H1 (cell line): Measurements from ENCODE around the gene ABCC9. TPM values are rescaled to one million over a fixed set of nuclear protein-coding genes. Genes with fewer than 3 reads are reported as not detected.

Source experiments
- CTCF ChIA-PET: fragments of 300-600 bp; sonication (Branson Sonifier 250); formaldehyde crosslinking; loops from one replicate; lab custom pipeline; 2021; ENCODE audit not compliant: partially characterized antibody; lab: Charles Lee
- POLR2A ChIA-PET: fragments of 300-600 bp; sonication (Branson Sonifier 250); formaldehyde crosslinking; loops from one replicate; lab custom pipeline; 2021; ENCODE audit warnings: inconsistent platforms; ENCODE audit not compliant: partially characterized antibody; lab: Charles Lee
- DNase-seq, 2 experiments: peaks; one replicate each; pipeline versions ENCODE4 v3.0.0 to v3.0.0-alpha.2; 2010 to 2022; ENCODE audit warnings: low spot score in 2 of 2, low read depth in 1 of 2, mixed read lengths in 1 of 2
- FAIRE-seq: peaks from 2 replicates; lab custom pipeline; 2011; peaks lifted over from hg19 to GRCh38; lab: Jason Lieb, UNC
- H2AFZ ChIP-seq: 2 replicates; pipeline ENCODE4 v1.8.1; 2012; ENCODE audit warnings: low read length, inconsistent platforms
- H2AK5ac ChIP-seq: 2 replicates; pipeline ENCODE4 v1.6.1; 2013; ENCODE audit warnings: low read depth, low read length
- H2BK120ac ChIP-seq: replicated peaks from 2 replicates; pipeline ENCODE3; 2013; ENCODE audit warnings: low read depth, low read length, inconsistent platforms
- H2BK12ac ChIP-seq: 2 replicates; pipeline ENCODE4 v1.6.1; 2013; ENCODE audit warnings: low read depth, low read length
- H2BK15ac ChIP-seq: 2 replicates; pipeline ENCODE4 v1.6.1; 2013; ENCODE audit warnings: low read length
- H2BK20ac ChIP-seq: 2 replicates; pipeline ENCODE4 v1.6.1; 2013; ENCODE audit warnings: low read length
- H2BK5ac ChIP-seq: 2 replicates; pipeline ENCODE4 v1.6.1; 2013; ENCODE audit warnings: low read depth, low read length
- H3K14ac ChIP-seq: 2 replicates; pipeline ENCODE4 v1.6.1; 2013; ENCODE audit warnings: inconsistent platforms; ENCODE audit not compliant: insufficient read length
- H3K18ac ChIP-seq: 2 replicates; pipeline ENCODE4 v1.6.1; 2013; ENCODE audit warnings: low read length; ENCODE audit errors: extremely low read depth
- H3K23ac ChIP-seq: 2 replicates; pipeline ENCODE4 v1.6.1; 2013; ENCODE audit warnings: inconsistent platforms; ENCODE audit not compliant: insufficient read length
- H3K23me2 ChIP-seq: 2 replicates; pipeline ENCODE4 v1.6.1; 2013; ENCODE audit warnings: low read depth, low read length
- H3K27ac ChIP-seq: 2 replicates; pipeline ENCODE4 v1.6.1; 2011; ENCODE audit warnings: low read depth, low read length, inconsistent platforms
- H3K27me3 ChIP-seq, 4 experiments: replicated peaks in 1 of 4; 1 replicate in 1 of 4; 2 replicates in 3 of 4; pipeline versions ENCODE4 v1.6.1 to v1.8.1; 2011 to 2013; ENCODE audit warnings: low read length in 3 of 4, mild to moderate bottlenecking in 3 of 4, inconsistent platforms in 2 of 4, mixed read lengths in 2 of 4, moderate library complexity in 1 of 4; ENCODE audit not compliant: control insufficient read depth in 3 of 4, insufficient read depth in 3 of 4; ENCODE audit errors: extremely low read depth in 1 of 4
- H3K36me3 ChIP-seq, 4 experiments: 2 replicates each; pipeline versions ENCODE4 v1.6.1 to v1.8.1; 2011 to 2013; ENCODE audit warnings: mild to moderate bottlenecking in 4 of 4, low read length in 3 of 4, moderate library complexity in 2 of 4, control low read depth in 1 of 4, inconsistent platforms in 1 of 4; ENCODE audit not compliant: insufficient read depth in 4 of 4, control insufficient read depth in 2 of 4
- H3K4ac ChIP-seq: replicated peaks from 2 replicates; pipeline ENCODE3; 2013; ENCODE audit warnings: low read length, low read depth, mixed read lengths, inconsistent platforms; ENCODE audit not compliant: insufficient read length
- H3K4me1 ChIP-seq, 4 experiments: replicated peaks in 1 of 4; 1 replicate in 1 of 4; 2 replicates in 3 of 4; pipeline versions ENCODE4 v1.6.1 to v1.8.1; 2011 to 2013; ENCODE audit warnings: low read length in 3 of 4, inconsistent platforms in 2 of 4, mixed read lengths in 1 of 4; ENCODE audit not compliant: insufficient read depth in 4 of 4, control insufficient read depth in 3 of 4
- H3K4me2 ChIP-seq, 2 experiments: 2 replicates each; pipeline versions ENCODE4 v1.6.1 to v1.8.1; 2011 to 2013; ENCODE audit warnings: low read depth in 2 of 2, low read length in 2 of 2, control low read depth in 1 of 2, inconsistent platforms in 1 of 2, mild to moderate bottlenecking in 1 of 2; ENCODE audit not compliant: insufficient read depth in 1 of 2
- H3K4me3 ChIP-seq, 4 experiments: fragments of 200-600, 300-600 bp in 1 of 4; sonication (generic), shearing (Covaris generic), sonication (Bioruptor Twin) in 1 of 4; 2 replicates each; pipeline versions ENCODE4 v1.5.1 to v1.8.1; 2011 to 2016; ENCODE audit warnings: low read length in 4 of 4, low read depth in 3 of 4, control low read depth in 2 of 4, inconsistent platforms in 2 of 4, mild to moderate bottlenecking in 2 of 4, mixed read lengths in 1 of 4, moderate library complexity in 1 of 4; ENCODE audit not compliant: insufficient read depth in 2 of 4; ENCODE audit errors: extremely low read depth in 1 of 4
- H3K56ac ChIP-seq: replicated peaks from 2 replicates; pipeline ENCODE3; 2013; ENCODE audit warnings: low read depth, mild to moderate bottlenecking, mixed read lengths, low read length, inconsistent platforms; ENCODE audit not compliant: insufficient read length
- H3K79me1 ChIP-seq: 2 replicates; pipeline ENCODE4 v1.6.1; 2013; ENCODE audit warnings: low read depth, low read length, control low read depth
- H3K79me2 ChIP-seq, 2 experiments: 2 replicates each; pipeline versions ENCODE4 v1.6.1 to v1.8.1; 2012 to 2013; ENCODE audit warnings: low read length in 2 of 2, mild to moderate bottlenecking in 2 of 2, inconsistent platforms in 1 of 2; ENCODE audit not compliant: insufficient read depth in 2 of 2, control insufficient read depth in 1 of 2
- H3K9ac ChIP-seq, 4 experiments: replicated peaks in 1 of 4; 1 replicate in 1 of 4; 2 replicates in 3 of 4; pipeline versions ENCODE4 v1.6.1 to v1.8.1; 2011 to 2013; ENCODE audit warnings: low read depth in 3 of 4, low read length in 3 of 4, control low read depth in 2 of 4, mild to moderate bottlenecking in 2 of 4, moderate library complexity in 2 of 4, inconsistent platforms in 1 of 4; ENCODE audit errors: extremely low read depth in 1 of 4
- H3K9me3 ChIP-seq, 2 experiments: 2 replicates each; pipeline versions ENCODE4 v1.6.1 to v1.8.1; 2012 to 2013; ENCODE audit warnings: mild to moderate bottlenecking in 2 of 2, moderate library complexity in 2 of 2, control low read depth in 1 of 2, inconsistent platforms in 1 of 2, low read depth in 1 of 2, low read length in 1 of 2, mixed read lengths in 1 of 2; ENCODE audit not compliant: insufficient read depth in 2 of 2
- H4K20me1 ChIP-seq, 2 experiments: replicated peaks in 1 of 2; 2 replicates each; pipeline versions ENCODE3 to v1.8.1; 2011 to 2013; ENCODE audit warnings: inconsistent platforms in 2 of 2, low read length in 2 of 2, mild to moderate bottlenecking in 1 of 2; ENCODE audit not compliant: insufficient read depth in 2 of 2, control insufficient read depth in 1 of 2
- H4K5ac ChIP-seq: 2 replicates; pipeline ENCODE4 v1.6.1; 2013; ENCODE audit warnings: low read length, low read depth, mixed read lengths, inconsistent platforms; ENCODE audit not compliant: insufficient read length
- H4K8ac ChIP-seq: 2 replicates; pipeline ENCODE4 v1.8.0; 2013; ENCODE audit warnings: mild to moderate bottlenecking, moderate library complexity, low read length, inconsistent platforms; ENCODE audit not compliant: insufficient read depth; ENCODE audit errors: extremely low read depth
- H4K91ac ChIP-seq: replicated peaks from 2 replicates; pipeline ENCODE3; 2013; ENCODE audit warnings: low read length, mixed read lengths, inconsistent platforms; ENCODE audit not compliant: insufficient read length
- CHD2 ChIP-seq: IDR thresholded peaks from 2 replicates; pipeline ENCODE4 v1.6.1; 2012; ENCODE audit warnings: low read length, improper control_type of control experiment
- MAFK ChIP-seq: IDR thresholded peaks from 2 replicates; pipeline ENCODE4 v1.6.1; 2012; ENCODE audit warnings: low read depth, mild to moderate bottlenecking, improper control_type of control experiment, low read length
- WGBS, 2 experiments: shearing (Covaris generic) in 1 of 2; methylation state at CpG; one replicate each; pipeline versions ENCODE4 v1.1.6 to v1.1.7; 2013 to 2015; ENCODE audit warnings: low lambda C conversion rate in 2 of 2, mixed read lengths in 2 of 2, inconsistent platforms in 1 of 2, low coverage in 1 of 2, missing lambda C conversion rate in 1 of 2; ENCODE audit not compliant: insufficient replicate concordance in 2 of 2, insufficient coverage in 1 of 2, insufficient read length in 1 of 2; ENCODE audit errors: extremely low coverage in 1 of 2, missing lambda C conversion rate in 1 of 2; 5-methylcytosine and 5-hydroxymethylcytosine counted together
- polyA plus RNA-seq, 7 experiments: library from polyadenylated mRNA; depleted of rRNA in 3 of 7; stranded (reverse) in 5 of 7; unstranded in 2 of 7; fragments of >200 nt in 5 of 7; fragments of 200-250 nt in 2 of 7; gene quantifications; 1 replicate in 5 of 7; 2 replicates in 1 of 7; 4 replicates in 1 of 7; pipeline versions ENCODE4 v1.2.1 to v1.2.3, GENCODE V29; 2011 to 2013; ENCODE audit warnings: missing spikeins in 2 of 7, mixed read lengths in 2 of 7
- total RNA-seq: library from RNA; stranded (reverse); fragmentation: NEBNext Ultra II Directional; extraction: Animal tissue kit (Norgen Biotek cat#: 25700); gene quantifications from 2 replicates; pipeline ENCODE4 v1.2.1, GENCODE V29; 2021
- TF ChIP-seq, protein P1 (sequence below): IDR thresholded peaks from 2 replicates; pipeline ENCODE4 v1.6.1; 2012; ENCODE audit warnings: inconsistent platforms

ABCC9 gene
- total and polyA plus RNA-seq, 2 of the 8 experiments (the other 6 are each of a cell fraction or from before 2014, with no cell fraction given), result under 0.01 TPM; not detected in 1

DNA sequence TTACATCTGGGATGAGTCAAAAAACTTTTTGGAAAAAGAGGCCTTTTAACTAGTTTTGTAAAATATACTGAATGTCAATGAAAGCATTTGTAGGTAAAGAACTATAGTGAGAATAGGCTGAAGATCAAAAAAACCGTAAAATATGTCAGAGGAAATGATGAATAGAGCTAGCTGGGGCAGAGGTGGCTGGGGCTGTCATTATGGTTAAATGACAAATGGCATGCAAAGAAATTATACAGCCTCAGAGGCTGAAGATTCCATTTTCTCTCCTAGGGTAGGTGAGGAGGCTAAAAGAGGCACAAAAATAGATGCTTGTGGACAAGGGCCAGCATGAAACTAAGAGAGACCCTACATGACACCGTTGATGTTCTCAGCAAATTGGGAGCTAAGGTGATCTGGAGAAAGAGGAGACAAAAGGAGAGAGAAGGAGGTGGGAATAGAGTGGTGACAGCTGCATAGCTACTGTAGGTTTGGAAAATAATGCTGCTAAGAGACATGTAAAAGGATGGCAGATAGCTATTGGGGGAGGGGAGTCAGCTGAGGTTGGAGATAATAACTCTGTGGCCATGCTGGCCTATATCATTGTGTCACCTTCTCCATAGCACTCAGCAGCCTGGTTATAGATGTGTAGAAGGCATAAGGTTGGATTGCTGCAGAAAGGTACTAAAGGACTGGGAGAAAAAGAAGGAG lies 63.8 kb downstream of the ABCC9 start:
- no peak overlapping the region for H3K56ac ChIP-seq
- no peak for TF ChIP-seq CHD2
- TF ChIP-seq MAFK, result no peak
- TF ChIP-seq, protein P1, sequence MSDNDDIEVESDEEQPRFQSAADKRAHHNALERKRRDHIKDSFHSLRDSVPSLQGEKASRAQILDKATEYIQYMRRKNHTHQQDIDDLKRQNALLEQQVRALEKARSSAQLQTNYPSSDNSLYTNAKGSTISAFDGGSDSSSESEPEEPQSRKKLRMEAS, result no peak
- H2BK12ac ChIP-seq, result no peak overlapping the region
- no peaks in the 10 kb centered on the region for H3K23me2 ChIP-seq
- no peaks in the 10 kb centered on the region for H3K4me1 ChIP-seq
- H3K4ac ChIP-seq, result no peak overlapping the region
- 92% methylated on average over 2 of the region's 2 CpGs; no CpG with 5 or more reads in 1 of the 2 experiments for WGBS, 2 experiments
- no peak overlapping the region for H3K18ac ChIP-seq
- CTCF ChIA-PET, result interaction anchor here (0.5 to 1.8 kb wide), 2 partner anchors 10 to 154 kb away, joined by 3 to 4 read pairs; no protein-coding TSS in a partner anchor
- no peaks in the 10 kb centered on the region for H3K36me3 ChIP-seq
- H3K4me2 ChIP-seq, result no peak overlapping the region
- no peak overlapping the region for H3K27ac ChIP-seq
- H4K91ac ChIP-seq, result no peak overlapping the region
- no peak overlapping the region for H3K23ac ChIP-seq
- FAIRE-seq (no peak), DNase-seq (no peak)
- no peak overlapping the region for H2AFZ ChIP-seq
- no peaks in the 10 kb centered on the region for H3K27me3 ChIP-seq
- H3K79me2 ChIP-seq, result no peaks in the 10 kb centered on the region
- no peak overlapping the region for H3K9ac ChIP-seq
- H2BK120ac ChIP-seq, result no peak overlapping the region
- peaks cover 0 to 1% of the 10 kb centered on the region in 2 experiments for H4K20me1 ChIP-seq
- H3K9me3 ChIP-seq, result no peaks in the 10 kb centered on the region; a peak in 1 of 4 replicates
- H3K4me3 ChIP-seq, result no peak overlapping the region
- no peak overlapping the region for H2BK5ac ChIP-seq
- H2BK20ac ChIP-seq, result no peak overlapping the region
- H2AK5ac ChIP-seq, result no peak overlapping the region
- H3K79me1 ChIP-seq, result no peaks in the 10 kb centered on the region
- no peak overlapping the region for H4K5ac ChIP-seq
- POLR2A ChIA-PET, result no interaction called here
- H2BK15ac ChIP-seq, result no peak overlapping the region
- no peak overlapping the region for H3K14ac ChIP-seq
- H4K8ac ChIP-seq, result no peak overlapping the region
